Subcutaneous adipose tissue (tissue), 4 donors: ENCODE results near the gene TLL2. TPM values are rescaled to one million over a fixed set of nuclear protein-coding genes. Genes with fewer than 3 reads are reported as not detected.

Experiments
- CTCF ChIP-seq: fragments of 450-650 bp; IDR thresholded peaks from one replicate; pipeline ENCODE4 v1.5.1; 2016; ENCODE audit warnings: low read depth, mild to moderate bottlenecking, control low read depth, antibody characterized with exemption, moderate library complexity
- total RNA-seq, 4 donors: library from RNA; depleted of rRNA; stranded (reverse); fragments of >200 nt; gene quantifications; one replicate each; pipeline ENCODE4 v1.1.0, GENCODE V29; 2016

The TLL2 gene
- total RNA-seq, 4 donors from 2014 or later = not detected

GRCh38 chr10:96505150-96506136, 8.3 kb downstream of the TLL2 start:
- no peak for TF ChIP-seq CTCF

DNA sequence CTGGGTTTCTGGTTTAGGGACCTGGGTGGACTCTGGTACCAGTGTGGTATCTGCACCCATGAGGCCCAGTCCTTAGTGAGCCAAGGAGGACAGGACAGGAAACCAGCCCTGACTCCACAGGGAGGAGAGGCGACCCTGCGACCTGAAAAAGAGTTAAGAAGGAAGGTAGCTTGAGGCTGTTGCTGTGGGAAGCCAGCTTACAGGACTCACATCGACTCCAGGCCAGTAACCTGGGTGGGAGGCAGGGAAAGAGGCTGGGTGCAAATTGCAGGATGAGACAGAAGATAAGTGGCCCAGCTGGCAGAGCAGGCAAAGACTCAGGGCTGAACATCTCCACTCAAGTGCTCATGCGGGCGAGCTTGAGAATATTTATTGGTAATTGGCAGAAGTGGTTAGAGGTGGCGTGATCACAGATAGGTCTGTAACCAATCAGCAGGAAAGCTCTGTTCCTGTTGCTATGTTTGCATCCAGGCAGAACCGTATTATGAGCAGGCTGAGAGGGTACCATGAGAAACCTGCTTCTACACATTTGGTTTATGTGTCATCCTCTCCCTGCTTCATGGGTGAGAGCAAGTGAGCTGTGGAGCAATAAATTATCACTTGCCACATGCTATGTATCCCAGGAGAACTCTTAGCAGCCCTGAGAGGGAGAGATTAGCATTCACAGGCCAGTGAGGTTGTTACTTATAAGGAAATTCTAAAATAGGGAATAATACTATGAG, 11.0 kb downstream of the TLL2 start:
- TF ChIP-seq CTCF = no peak

DNA sequence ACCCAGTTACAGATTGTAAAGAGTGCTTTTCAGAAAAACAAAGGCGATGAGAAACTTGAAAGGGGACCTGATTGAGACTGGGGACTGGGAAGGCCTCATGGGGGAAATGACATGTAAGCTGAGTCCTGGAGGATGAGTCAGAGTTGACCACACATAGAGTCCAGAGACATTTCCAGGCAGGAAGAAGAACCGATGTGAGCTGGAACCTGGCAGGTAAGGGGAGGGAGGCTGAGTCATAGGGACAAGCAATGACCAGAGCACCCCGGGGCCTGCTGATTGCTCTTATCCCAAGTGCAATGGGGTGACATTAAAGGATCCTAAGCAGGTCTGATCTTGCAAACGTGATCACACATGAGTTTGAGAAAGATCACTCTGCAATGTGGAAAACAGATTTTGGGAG, 11.7 kb downstream of the TLL2 start:
- TF ChIP-seq CTCF = no peak

GRCh38 chr10:96500519-96500918, 13.2 kb downstream of the TLL2 start:
- TF ChIP-seq CTCF = no peak

- no peak for TF ChIP-seq CTCF
Measured at GRCh38 chr10:96500050-96500449, 13.7 kb downstream of the TLL2 start.

DNA sequence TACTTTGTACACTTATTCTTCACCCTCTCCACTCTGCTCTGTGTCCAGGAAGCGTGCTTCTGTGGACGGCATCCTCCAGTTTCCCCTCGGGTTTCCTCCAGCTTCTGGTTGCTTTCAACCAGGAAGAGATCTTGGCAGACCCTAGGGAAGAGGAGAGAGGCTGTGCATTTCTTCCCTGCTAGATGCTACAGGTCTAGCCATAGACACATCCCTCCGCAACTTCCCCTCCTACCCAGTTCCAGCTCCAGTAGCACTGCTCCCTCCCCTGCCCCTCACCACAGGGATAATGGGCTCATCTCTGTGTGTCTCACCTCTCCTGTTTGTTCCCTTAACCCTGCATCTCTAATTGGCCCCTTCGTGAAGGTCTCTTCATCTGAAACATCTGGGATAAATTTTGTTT, 16.3 kb downstream of the TLL2 start:
- TF ChIP-seq CTCF = no peak

- no peak for TF ChIP-seq CTCF
Measured at GRCh38 chr10:96496281-96496925, 17.3 kb downstream of the TLL2 start.
